ENCODE data around the gene BDKRB2. TPM values are rescaled to one million over a fixed set of nuclear protein-coding genes. Genes with fewer than 3 reads are reported as not detected.
A peak's percentile ranks its signal among the peaks of the same experiment; 100 is the strongest.

BDKRB2 gene
- total and polyA plus RNA-seq, 2 of the 4 experiments (the other 2 are of a cell fraction): 60.9 to 73.1 TPM

DNA sequence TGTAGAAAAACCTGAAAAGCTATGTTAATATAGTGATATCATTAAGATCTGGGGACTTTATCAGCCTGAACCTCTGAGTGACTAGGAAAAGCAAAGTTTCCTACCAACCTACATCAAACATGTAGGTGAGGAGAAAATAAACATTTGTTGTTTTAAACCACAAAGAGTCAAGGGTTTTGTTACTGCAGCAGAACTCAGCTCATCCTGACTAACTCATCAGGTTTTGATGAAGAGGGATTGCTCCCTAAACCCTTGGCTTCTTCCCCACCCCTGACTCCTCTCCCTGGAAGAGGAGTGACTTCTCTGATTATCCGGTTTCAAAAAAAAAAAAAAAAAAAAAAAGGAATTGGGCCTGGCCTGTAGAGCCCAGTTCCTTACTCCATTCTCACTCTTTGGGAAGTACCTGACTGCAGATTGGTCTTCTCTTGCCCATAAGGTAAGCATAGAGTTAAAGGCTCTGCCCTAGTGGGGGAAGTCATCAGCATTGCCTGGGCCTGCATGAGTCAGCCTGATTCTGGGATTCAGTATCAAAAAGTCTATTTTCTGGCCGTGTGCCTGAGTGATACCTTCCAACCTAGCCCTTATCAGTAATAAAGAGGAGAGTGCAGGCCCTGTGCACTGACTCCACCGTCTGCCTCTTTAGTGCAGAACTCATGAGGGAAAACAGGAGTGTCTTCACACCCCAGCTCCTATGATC lies 68.3 kb downstream of the BDKRB2 start:
- ATAC-seq (ENCODE audit: low read depth) (no peak), DNase-seq (peak; percentile 76)
- Histone ChIP-seq H4K8ac (ENCODE audit: low read depth in 2 of 2, low read length in 2 of 2) (peak overlapping the region; percentile 79 to 92), H3K18ac (ENCODE audit: low read depth, low read length) (peak overlapping the region; percentile 85), H3K4ac (ENCODE audit: low read depth, low read length) (peak overlapping the region; percentile 88), H4K91ac (ENCODE audit: insufficient read depth, low read depth, low read length) (peak overlapping the region; percentile 93), H4K20me1 (ENCODE audit: insufficient read depth, low read length) (no peaks in the 10 kb centered on the region), H2BK20ac (ENCODE audit: low read depth, low read length) (peak overlapping the region; percentile 94; the same call in 1 of the 2 replicates), H3K79me1 (ENCODE audit: low read depth in 1 of 2, low read length in 2 of 2) (peaks cover 0 to 16% of the 10 kb centered on the region in 2 experiments; a peak in 2 of 4 replicates), H3K4me2 (ENCODE audit: low read depth, low read length) (no peak overlapping the region), H3K9ac (ENCODE audit: low read depth, low read length) (no peak overlapping the region), H3K9me1 (ENCODE audit: insufficient read depth, low read length) (peaks cover 15% of the 10 kb centered on the region), H2BK120ac (ENCODE audit: low read depth, low read length) (peak overlapping the region; percentile 96), H2AFZ (replicated peaks; ENCODE audit: low read length, poor library complexity) (peak overlapping the region; percentile 19), H3K23ac (ENCODE audit: low read depth, low read length) (peak overlapping the region; percentile 17; the same call in 1 of the 2 replicates), H2AK5ac (ENCODE audit: low read depth, low read length) (peak overlapping the region; percentile 41), H3K14ac (replicated peaks; ENCODE audit: low read depth, low read length) (peak overlapping the region; percentile 72), H3K56ac (ENCODE audit: extremely low read depth, insufficient read depth, low read length) (no peak overlapping the region), H2AK9ac (replicated peaks; ENCODE audit: low read depth, low read length, poor library complexity) (no peak overlapping the region), H4K5ac (ENCODE audit: low read depth, low read length) (peak overlapping the region; percentile 66), H2BK5ac (ENCODE audit: low read depth, low read length, poor library complexity, severe bottlenecking) (peak overlapping the region; percentile 90), H3K4me1 (ENCODE audit: control insufficient read depth, insufficient read depth, low read length) (peaks cover 24% of the 10 kb centered on the region), H3K36me3 (ENCODE audit: control insufficient read depth, insufficient read depth, low read length) (peaks cover 2% of the 10 kb centered on the region), H3K27ac (ENCODE audit: insufficient read depth, low read length) (peak overlapping the region; percentile 34; the same call in 1 of the 2 replicates), H3K27me3 (ENCODE audit: control insufficient read depth, insufficient read depth, low read length) (no peaks in the 10 kb centered on the region), H3K9me3 (ENCODE audit: control insufficient read depth, insufficient read depth, low read length) (peaks cover 6% of the 10 kb centered on the region), H3K4me3 (ENCODE audit: insufficient read depth, low read depth, low read length) (no peak overlapping the region), H2BK15ac (ENCODE audit: low read depth, low read length) (peak overlapping the region; percentile 56)
- TF ChIP-seq NFE2L2 (IDR thresholded peaks at IDR 0.05; ENCODE audit: low read depth, low read length) (peak; percentile 65; the same call in 1 of the 2 replicates), FOS (IDR thresholded peaks at IDR 0.05; ENCODE audit: low read depth, low read length) (peak; percentile 65), MAZ (IDR thresholded peaks at IDR 0.05; ENCODE audit: borderline replicate concordance, low read depth, low read length) (no peak), BHLHE40 (IDR thresholded peaks at IDR 0.05; ENCODE audit: low read depth, low read length) (no peak), RAD21 (IDR thresholded peaks at IDR 0.05; ENCODE audit: low read length) (no peak), CHD1 (IDR thresholded peaks at IDR 0.05; ENCODE audit: low read depth, low read length) (no peak), CEBPB (IDR thresholded peaks at IDR 0.05; ENCODE audit: low read depth, low read length) (no peak), CTCF (conservative IDR thresholded peaks at IDR 0.05; ENCODE audit: low read depth, low read length) (no peak), SMC3 (IDR thresholded peaks at IDR 0.05; ENCODE audit: low read depth, low read length) (no peak)
- TF ChIP-seq, protein P1, sequence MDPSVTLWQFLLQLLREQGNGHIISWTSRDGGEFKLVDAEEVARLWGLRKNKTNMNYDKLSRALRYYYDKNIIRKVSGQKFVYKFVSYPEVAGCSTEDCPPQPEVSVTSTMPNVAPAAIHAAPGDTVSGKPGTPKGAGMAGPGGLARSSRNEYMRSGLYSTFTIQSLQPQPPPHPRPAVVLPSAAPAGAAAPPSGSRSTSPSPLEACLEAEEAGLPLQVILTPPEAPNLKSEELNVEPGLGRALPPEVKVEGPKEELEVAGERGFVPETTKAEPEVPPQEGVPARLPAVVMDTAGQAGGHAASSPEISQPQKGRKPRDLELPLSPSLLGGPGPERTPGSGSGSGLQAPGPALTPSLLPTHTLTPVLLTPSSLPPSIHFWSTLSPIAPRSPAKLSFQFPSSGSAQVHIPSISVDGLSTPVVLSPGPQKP (IDR thresholded peaks at IDR 0.05; ENCODE audit: borderline replicate concordance, low read depth, low read length): no peak
- CTCF ChIA-PET: interaction anchor here (1.2 to 1.3 kb wide), 2 partner anchors 153 to 172 kb away, joined by 4 read pairs; no protein-coding TSS in a partner anchor
- no CpG with 5 or more reads among the region's 3 CpGs for WGBS, 2 experiments (ENCODE audit: extremely low coverage in 2 of 2, insufficient read length in 1 of 2)
- in situ Hi-C loops (cut with MboI; ENCODE audit: low sequenced_read_pairs): loop anchor here (5.0 to 25.0 kb wide), 2 partner anchors 171 to 736 kb away; partner anchors contain the start of gene GLRX5
- dilution Hi-C loops (cut with HindIII; ENCODE audit: low sequenced_read_pairs, unreplicated experiment): no loop called here
- intact Hi-C loops (cut with micrococcal nuclease): no loop called here
- POLR2A ChIA-PET (ENCODE audit: unreplicated experiment): interaction anchor here (0.9 kb wide), 1 partner anchor 17 kb away, joined by 3 read pairs; the partner anchor contains the start of gene BDKRB1
- no TSS peak for BruUV-seq (replicated peaks)

Data from IMR-90 (cell line).